ENCODE measurements around the gene RNF10. TPM values are rescaled to one million over a fixed set of nuclear protein-coding genes. Genes with fewer than 3 reads are reported as not detected.

RNF10 gene
- polyA plus RNA-seq, 1 donor (not counting 4 experiments of a cell fraction or from before 2014, with no cell fraction given): 60.3 TPM

DNA sequence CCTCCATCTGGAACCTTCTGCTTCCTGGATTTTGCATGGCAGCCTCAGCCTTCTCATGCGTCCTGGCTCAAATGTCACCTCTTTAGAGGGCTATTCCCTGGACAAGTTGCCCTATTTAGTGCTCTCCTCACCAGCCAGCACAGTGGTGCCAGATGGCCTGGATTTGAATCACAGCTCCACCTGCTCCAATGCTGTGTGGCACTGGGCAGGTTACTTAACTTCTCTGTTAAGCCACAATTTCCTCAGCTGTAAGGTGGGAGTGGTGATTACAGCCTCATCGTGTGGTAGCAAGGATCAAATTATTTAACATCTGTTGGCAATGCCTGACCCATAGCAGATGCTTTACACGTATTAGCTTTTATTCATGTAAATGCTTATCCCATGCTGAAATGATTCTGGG lies 63.7 kb downstream of the RNF10 start:
- no peak overlapping the region for H3K4me3 ChIP-seq (ENCODE audit: control insufficient read depth in 2 of 3, extremely low read depth in 1 of 3, insufficient read depth in 2 of 3, low read depth in 1 of 3, low read length in 3 of 3)
- H3K36me3 ChIP-seq (ENCODE audit: control insufficient read depth in 2 of 2, extremely low read depth in 1 of 2, insufficient read depth in 2 of 2, low read length in 2 of 2): no peaks in the 10 kb centered on the region
- dilution Hi-C loops (cut with MboI; ENCODE audit: extremely low pct_ligation_motif_present, low sequenced_read_pairs): no loop called here
- no peak overlapping the region for H2AFZ ChIP-seq (ENCODE audit: control insufficient read depth, low read length)
- H3K9me3 ChIP-seq (ENCODE audit: control insufficient read depth, low read depth, low read length): no peaks in the 10 kb centered on the region
- H3K27ac ChIP-seq (ENCODE audit: control insufficient read depth, insufficient read depth, low read length): no peak overlapping the region
- H3K27me3 ChIP-seq (ENCODE audit: control insufficient read depth, extremely low read depth, insufficient read depth, low read length): peaks cover 10% of the 10 kb centered on the region
- DNase-seq (ENCODE audit: low read depth, low spot score): no peak
- H3K4me2 ChIP-seq (ENCODE audit: control insufficient read depth, extremely low read depth, insufficient read depth, low read depth, low read length): no peak overlapping the region
- no peaks in the 10 kb centered on the region for H3K4me1 ChIP-seq (ENCODE audit: control insufficient read depth, extremely low read depth, insufficient read depth, low read length)
- H4K20me1 ChIP-seq (ENCODE audit: control insufficient read depth, extremely low read depth, insufficient read depth, low read length): no peaks in the 10 kb centered on the region
- no peaks in the 10 kb centered on the region for H3K9me1 ChIP-seq (ENCODE audit: control insufficient read depth, extremely low read depth, insufficient read depth, low read length)
- H3K79me2 ChIP-seq (ENCODE audit: control insufficient read depth, insufficient read depth, low read length): no peaks in the 10 kb centered on the region
- no peak overlapping the region for H3K9ac ChIP-seq (ENCODE audit: control insufficient read depth, extremely low read depth, insufficient read depth, low read length)
- no peak for FAIRE-seq
- TF ChIP-seq, protein P1, sequence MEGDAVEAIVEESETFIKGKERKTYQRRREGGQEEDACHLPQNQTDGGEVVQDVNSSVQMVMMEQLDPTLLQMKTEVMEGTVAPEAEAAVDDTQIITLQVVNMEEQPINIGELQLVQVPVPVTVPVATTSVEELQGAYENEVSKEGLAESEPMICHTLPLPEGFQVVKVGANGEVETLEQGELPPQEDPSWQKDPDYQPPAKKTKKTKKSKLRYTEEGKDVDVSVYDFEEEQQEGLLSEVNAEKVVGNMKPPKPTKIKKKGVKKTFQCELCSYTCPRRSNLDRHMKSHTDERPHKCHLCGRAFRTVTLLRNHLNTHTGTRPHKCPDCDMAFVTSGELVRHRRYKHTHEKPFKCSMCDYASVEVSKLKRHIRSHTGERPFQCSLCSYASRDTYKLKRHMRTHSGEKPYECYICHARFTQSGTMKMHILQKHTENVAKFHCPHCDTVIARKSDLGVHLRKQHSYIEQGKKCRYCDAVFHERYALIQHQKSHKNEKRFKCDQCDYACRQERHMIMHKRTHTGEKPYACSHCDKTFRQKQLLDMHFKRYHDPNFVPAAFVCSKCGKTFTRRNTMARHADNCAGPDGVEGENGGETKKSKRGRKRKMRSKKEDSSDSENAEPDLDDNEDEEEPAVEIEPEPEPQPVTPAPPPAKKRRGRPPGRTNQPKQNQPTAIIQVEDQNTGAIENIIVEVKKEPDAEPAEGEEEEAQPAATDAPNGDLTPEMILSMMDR (optimal IDR thresholded peaks at IDR 0.05 in 1 of 3, IDR thresholded peaks at IDR 0.05 in 1 of 3, conservative IDR thresholded peaks at IDR 0.05 in 1 of 3; ENCODE audit: extremely low read depth in 1 of 3, insufficient read depth in 2 of 3, low read length in 3 of 3): no peak
- no peak for TF ChIP-seq EZH2 (IDR thresholded peaks at IDR 0.05; ENCODE audit: low read length)

DNA sequence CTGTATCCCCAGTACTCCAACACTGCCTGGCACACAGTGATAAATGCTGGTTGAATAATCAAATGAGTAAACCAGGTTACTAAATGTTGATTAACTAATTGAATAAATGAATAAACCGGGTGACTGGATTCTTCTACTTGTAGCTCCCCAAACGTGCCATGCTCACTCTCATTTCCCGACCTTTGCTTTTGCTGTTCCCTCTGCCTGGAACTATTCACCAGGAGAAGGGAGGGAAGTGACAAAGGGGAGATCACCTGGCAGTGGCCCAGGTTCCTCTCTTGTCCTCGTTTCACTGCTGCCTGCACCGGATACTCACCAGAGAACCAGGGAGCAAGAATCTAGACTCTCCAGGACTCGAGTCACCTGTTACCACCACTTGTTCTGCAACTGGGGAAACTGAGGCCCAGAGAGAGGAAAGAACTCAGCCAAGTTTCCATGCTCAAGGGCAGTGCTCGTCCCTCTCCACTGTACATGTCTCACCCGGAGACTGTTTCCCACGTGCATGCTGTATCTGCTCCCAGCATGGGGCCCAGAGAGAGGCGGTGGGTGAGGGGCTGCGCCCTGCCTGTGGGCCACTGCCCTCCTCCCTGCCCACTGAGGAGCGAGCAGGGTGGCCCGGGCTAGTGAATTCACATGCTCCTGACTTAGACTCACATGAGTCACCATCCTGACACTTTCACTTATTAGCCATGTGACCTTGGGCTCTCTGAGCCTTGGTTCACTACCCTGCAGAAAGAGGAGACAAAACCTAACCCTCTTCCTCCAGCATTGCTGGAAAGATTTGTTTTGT lies 64.7 kb downstream of the RNF10 start:
- Histone ChIP-seq H3K36me3 (ENCODE audit: control insufficient read depth in 2 of 2, extremely low read depth in 1 of 2, insufficient read depth in 2 of 2, low read length in 2 of 2) (no peaks in the 10 kb centered on the region), H3K27me3 (ENCODE audit: control insufficient read depth, extremely low read depth, insufficient read depth, low read length) (peaks cover 10% of the 10 kb centered on the region), H3K9me1 (ENCODE audit: control insufficient read depth, extremely low read depth, insufficient read depth, low read length) (no peaks in the 10 kb centered on the region), H3K4me1 (ENCODE audit: control insufficient read depth, extremely low read depth, insufficient read depth, low read length) (no peaks in the 10 kb centered on the region), H3K9ac (ENCODE audit: control insufficient read depth, extremely low read depth, insufficient read depth, low read length) (no peak overlapping the region), H3K4me2 (ENCODE audit: control insufficient read depth, extremely low read depth, insufficient read depth, low read depth, low read length) (no peak overlapping the region), H3K9me3 (ENCODE audit: control insufficient read depth, low read depth, low read length) (no peaks in the 10 kb centered on the region), H4K20me1 (ENCODE audit: control insufficient read depth, extremely low read depth, insufficient read depth, low read length) (no peaks in the 10 kb centered on the region), H3K4me3 (ENCODE audit: control insufficient read depth in 2 of 3, extremely low read depth in 1 of 3, insufficient read depth in 2 of 3, low read depth in 1 of 3, low read length in 3 of 3) (no peak overlapping the region), H2AFZ (ENCODE audit: control insufficient read depth, low read length) (no peak overlapping the region), H3K79me2 (ENCODE audit: control insufficient read depth, insufficient read depth, low read length) (no peaks in the 10 kb centered on the region), H3K27ac (ENCODE audit: control insufficient read depth, insufficient read depth, low read length) (no peak overlapping the region)
- FAIRE-seq (no peak), DNase-seq (ENCODE audit: low read depth, low spot score) (no peak)
- dilution Hi-C loops (cut with MboI; ENCODE audit: extremely low pct_ligation_motif_present, low sequenced_read_pairs): no loop called here
- TF ChIP-seq, protein P1 (optimal IDR thresholded peaks at IDR 0.05 in 1 of 3, IDR thresholded peaks at IDR 0.05 in 1 of 3, conservative IDR thresholded peaks at IDR 0.05 in 1 of 3; ENCODE audit: extremely low read depth in 1 of 3, insufficient read depth in 2 of 3, low read length in 3 of 3): no peak
- TF ChIP-seq EZH2 (IDR thresholded peaks at IDR 0.05; ENCODE audit: low read length): no peak
